HUES6 (cell line): ENCODE results near the gene PELI2.

Experiments used
- H3K27ac ChIP-seq: 2 replicates; pipeline ENCODE4 v1.7.0; 2013; ENCODE audit warnings: low read depth, mild to moderate bottlenecking, low read length, inconsistent platforms
- H3K27me3 ChIP-seq: 2 replicates; pipeline ENCODE4 v1.6.1; 2013; ENCODE audit warnings: low read length; ENCODE audit not compliant: control insufficient read depth, insufficient read depth
- H3K36me3 ChIP-seq: 2 replicates; pipeline ENCODE4 v1.6.1; 2013; ENCODE audit warnings: low read length; ENCODE audit not compliant: control insufficient read depth, insufficient read depth
- H3K4me1 ChIP-seq: 2 replicates; pipeline ENCODE4 v1.6.1; 2013; ENCODE audit warnings: low read length; ENCODE audit not compliant: control insufficient read depth, insufficient read depth
- H3K4me3 ChIP-seq: 2 replicates; pipeline ENCODE4 v1.5.1; 2013; ENCODE audit warnings: low read depth, low read length
- H3K9ac ChIP-seq: one replicate; pipeline ENCODE4 v1.6.1; 2013; ENCODE audit warnings: mild to moderate bottlenecking, low read length
- H3K9me3 ChIP-seq: 2 replicates; pipeline ENCODE4 v1.6.1; 2013; ENCODE audit warnings: low read depth, low read length; ENCODE audit not compliant: control insufficient read depth, insufficient read depth

Gene PELI2

GRCh38 chr14:56205881-56206280, 87.7 kb downstream of the PELI2 start:
- Histone ChIP-seq H3K4me3 (no peak overlapping the region), H3K27ac (no peak overlapping the region), H3K4me1 (peaks cover 3% of the 10 kb centered on the region; the same call in 1 of the 2 replicates), H3K36me3 (no peaks in the 10 kb centered on the region), H3K9me3 (no peaks in the 10 kb centered on the region), H3K9ac (no peak overlapping the region), H3K27me3 (no peaks in the 10 kb centered on the region)

GRCh38 chr14:56206596-56206995, 88.4 kb downstream of the PELI2 start:
- Histone ChIP-seq H3K9me3 (no peaks in the 10 kb centered on the region), H3K4me3 (no peak overlapping the region), H3K9ac (no peak overlapping the region), H3K27ac (no peak overlapping the region), H3K27me3 (no peaks in the 10 kb centered on the region), H3K36me3 (no peaks in the 10 kb centered on the region), H3K4me1 (peaks cover 3% of the 10 kb centered on the region; the same call in 1 of the 2 replicates)

- no peaks in the 10 kb centered on the region for H3K36me3 ChIP-seq
- H3K4me1 ChIP-seq, result peaks cover 3% of the 10 kb centered on the region; the same call in 1 of the 2 replicates
- no peaks in the 10 kb centered on the region for H3K9me3 ChIP-seq
Measured at GRCh38 chr14:56207626-56208292, 89.5 kb downstream of the PELI2 start.

GRCh38 chr14:56208520-56208919, 90.3 kb downstream of the PELI2 start:
- H3K4me3 ChIP-seq, result no peak overlapping the region
- no peak overlapping the region for H3K27ac ChIP-seq

More at GRCh38 chr14:56207626-56208292, 89.5 kb downstream of the PELI2 start:
- no peak overlapping the region for H3K4me3 ChIP-seq
- H3K9ac ChIP-seq, result no peak overlapping the region
- H3K27ac ChIP-seq, result no peak overlapping the region
- H3K27me3 ChIP-seq, result no peaks in the 10 kb centered on the region

GRCh38 chr14:56210571-56210970, 92.4 kb downstream of the PELI2 start:
- no peak overlapping the region for H3K27ac ChIP-seq
- H3K9me3 ChIP-seq, result no peaks in the 10 kb centered on the region
- H3K4me3 ChIP-seq, result no peak overlapping the region
- H3K4me1 ChIP-seq, result peaks cover 2% of the 10 kb centered on the region; the same call in 1 of the 2 replicates
- H3K9ac ChIP-seq, result no peak overlapping the region
- no peaks in the 10 kb centered on the region for H3K27me3 ChIP-seq
- H3K36me3 ChIP-seq, result no peaks in the 10 kb centered on the region

More at GRCh38 chr14:56208520-56208919, 90.3 kb downstream of the PELI2 start:
- Histone ChIP-seq H3K4me1 (peaks cover 3% of the 10 kb centered on the region; the same call in 1 of the 2 replicates), H3K36me3 (no peaks in the 10 kb centered on the region), H3K9me3 (no peaks in the 10 kb centered on the region), H3K9ac (no peak overlapping the region), H3K27me3 (no peaks in the 10 kb centered on the region)

GRCh38 chr14:56211084-56211483, 92.9 kb downstream of the PELI2 start:
- no peaks in the 10 kb centered on the region for H3K9me3 ChIP-seq
- H3K9ac ChIP-seq, result no peak overlapping the region
- H3K36me3 ChIP-seq, result no peaks in the 10 kb centered on the region
- no peaks in the 10 kb centered on the region for H3K27me3 ChIP-seq
- H3K4me1 ChIP-seq, result no peaks in the 10 kb centered on the region
- H3K27ac ChIP-seq, result no peak overlapping the region
- no peak overlapping the region for H3K4me3 ChIP-seq

GRCh38 chr14:56211844-56212243, 93.6 kb downstream of the PELI2 start:
- Histone ChIP-seq H3K27ac (no peak overlapping the region), H3K4me1 (no peaks in the 10 kb centered on the region)

GRCh38 chr14:56212521-56212920, 94.3 kb downstream of the PELI2 start:
- Histone ChIP-seq H3K36me3 (no peaks in the 10 kb centered on the region), H3K9me3 (no peaks in the 10 kb centered on the region), H3K4me3 (no peak overlapping the region), H3K4me1 (no peaks in the 10 kb centered on the region), H3K27ac (no peak overlapping the region), H3K9ac (no peak overlapping the region), H3K27me3 (no peaks in the 10 kb centered on the region)

More at GRCh38 chr14:56211844-56212243, 93.6 kb downstream of the PELI2 start:
- Histone ChIP-seq H3K9me3 (no peaks in the 10 kb centered on the region), H3K4me3 (no peak overlapping the region), H3K27me3 (no peaks in the 10 kb centered on the region), H3K9ac (no peak overlapping the region), H3K36me3 (no peaks in the 10 kb centered on the region)

- Histone ChIP-seq H3K4me1 (no peaks in the 10 kb centered on the region), H3K4me3 (no peak overlapping the region), H3K27me3 (no peaks in the 10 kb centered on the region), H3K36me3 (no peaks in the 10 kb centered on the region), H3K9me3 (no peaks in the 10 kb centered on the region), H3K27ac (no peak overlapping the region), H3K9ac (no peak overlapping the region)
Measured at GRCh38 chr14:56213306-56213705, 95.1 kb downstream of the PELI2 start.

- Histone ChIP-seq H3K4me1 (no peaks in the 10 kb centered on the region; the same call in 1 of the 2 replicates), H3K36me3 (no peaks in the 10 kb centered on the region), H3K27me3 (no peaks in the 10 kb centered on the region), H3K4me3 (no peak overlapping the region), H3K9me3 (no peaks in the 10 kb centered on the region), H3K9ac (no peak overlapping the region), H3K27ac (no peak overlapping the region)
Measured at GRCh38 chr14:56215180-56215579, 97.0 kb downstream of the PELI2 start.

- Histone ChIP-seq H3K9me3 (no peaks in the 10 kb centered on the region), H3K27ac (no peak overlapping the region)
Measured at GRCh38 chr14:56216626-56217379, 98.6 kb downstream of the PELI2 start.

More at GRCh38 chr14:56216626-56217379, 98.6 kb downstream of the PELI2 start:
- Histone ChIP-seq H3K36me3 (no peaks in the 10 kb centered on the region), H3K4me1 (no peaks in the 10 kb centered on the region; the same call in 1 of the 2 replicates), H3K4me3 (no peak overlapping the region), H3K9ac (no peak overlapping the region), H3K27me3 (no peaks in the 10 kb centered on the region)
